Measurements from ENCODE around the gene TMEM270. TPM values are rescaled to one million over a fixed set of nuclear protein-coding genes. Genes with fewer than 3 reads are reported as not detected.

Gene TMEM270
- total RNA-seq, 1 experiment from 2014 or later, result 1.1 TPM

- H3K36me3 ChIP-seq (ENCODE audit: control insufficient read depth in 1 of 2, insufficient read depth in 2 of 2, low read length in 2 of 2), result no peaks in the 10 kb centered on the region
- BruUV-seq (replicated peaks), result no TSS peak
- H3K27me3 ChIP-seq (ENCODE audit: insufficient read depth, low read length), result no peaks in the 10 kb centered on the region
- no peak overlapping the region for H3K4me3 ChIP-seq (replicated peaks in 1 of 2; ENCODE audit: low read depth in 1 of 2, low read length in 2 of 2)
- H3K27ac ChIP-seq (ENCODE audit: low read depth, low read length), result no peak overlapping the region
- POLR2A ChIA-PET, result no interaction called here
- H3K4me1 ChIP-seq (ENCODE audit: control insufficient read depth in 1 of 2, insufficient read depth in 2 of 2, low read length in 2 of 2), result no peaks in the 10 kb centered on the region
- RAD21 ChIA-PET (ENCODE audit: low non-redundant PET in 1 of 2, low total read pairs in 2 of 2, uncharacterized antibody in 2 of 2, unreplicated experiment in 2 of 2), result no interaction called here
- ATAC-seq (no peak), DNase-seq (ENCODE audit: low read depth, low spot score) (no peak)
- no peaks in the 10 kb centered on the region for H4K20me1 ChIP-seq (ENCODE audit: insufficient read depth)
- H3K79me2 ChIP-seq (ENCODE audit: insufficient read depth, low read length), result no peaks in the 10 kb centered on the region
- CTCF ChIA-PET, result no interaction called here
- intact Hi-C loops (cut with micrococcal nuclease), result no loop called here
- no peak overlapping the region for H3K4me2 ChIP-seq (ENCODE audit: low read length)
- no peaks in the 10 kb centered on the region for H3K9me3 ChIP-seq (ENCODE audit: control insufficient read depth in 1 of 2, insufficient read depth in 1 of 2, low read depth in 1 of 2, low read length in 2 of 2)
- no peaks in the 10 kb centered on the region for H3K9me2 ChIP-seq (ENCODE audit: insufficient read depth)
- TF ChIP-seq EZH2phosphoT487 (IDR thresholded peaks at IDR 0.05; ENCODE audit: borderline replicate concordance) (no peak), JUND (IDR thresholded peaks at IDR 0.05) (no peak), ZBTB33 (IDR thresholded peaks at IDR 0.05; ENCODE audit: extremely low read depth, insufficient replicate concordance, low read length) (no peak), SP1 (IDR thresholded peaks at IDR 0.05; ENCODE audit: low read depth) (no peak), ZFX (IDR thresholded peaks at IDR 0.05) (no peak), SRF (IDR thresholded peaks at IDR 0.05; ENCODE audit: low read depth) (no peak), EGR1 (IDR thresholded peaks at IDR 0.05; ENCODE audit: low read depth) (no peak)
- no peak overlapping the region for H3K9ac ChIP-seq (ENCODE audit: low read length)
- H2AFZ ChIP-seq (ENCODE audit: low read depth, low read length, poor library complexity, severe bottlenecking), result no peak overlapping the region
Observed at GRCh38 chr7:73908123-73908611, 47.2 kb downstream of the TMEM270 start.

- H2AFZ ChIP-seq (ENCODE audit: low read depth, low read length, poor library complexity, severe bottlenecking), result no peak overlapping the region
- POLR2A ChIA-PET, result no interaction called here
- no peaks in the 10 kb centered on the region for H3K9me3 ChIP-seq (ENCODE audit: control insufficient read depth in 1 of 2, insufficient read depth in 1 of 2, low read depth in 1 of 2, low read length in 2 of 2)
- H3K9ac ChIP-seq (ENCODE audit: low read length), result no peak overlapping the region
- ATAC-seq (no peak), DNase-seq (ENCODE audit: low read depth, low spot score) (no peak)
- no peaks in the 10 kb centered on the region for H3K79me2 ChIP-seq (ENCODE audit: insufficient read depth, low read length)
- H3K27ac ChIP-seq (ENCODE audit: low read depth, low read length), result no peak overlapping the region
- H3K4me1 ChIP-seq (ENCODE audit: control insufficient read depth in 1 of 2, insufficient read depth in 2 of 2, low read length in 2 of 2), result no peaks in the 10 kb centered on the region
- no peaks in the 10 kb centered on the region for H4K20me1 ChIP-seq (ENCODE audit: insufficient read depth)
- H3K4me3 ChIP-seq (replicated peaks in 1 of 2; ENCODE audit: low read depth in 1 of 2, low read length in 2 of 2), result no peak overlapping the region
- RAD21 ChIA-PET (ENCODE audit: low non-redundant PET in 1 of 2, low total read pairs in 2 of 2, uncharacterized antibody in 2 of 2, unreplicated experiment in 2 of 2), result no interaction called here
- intact Hi-C loops (cut with micrococcal nuclease), result no loop called here
- TF ChIP-seq ZNF274 (IDR thresholded peaks at IDR 0.05; ENCODE audit: low read depth, low read length), result no peak
- CTCF ChIA-PET, result no interaction called here
- H3K4me2 ChIP-seq (ENCODE audit: low read length), result no peak overlapping the region
- no peaks in the 10 kb centered on the region for H3K9me2 ChIP-seq (ENCODE audit: insufficient read depth)
- no TSS peak for BruUV-seq (replicated peaks)
- H3K36me3 ChIP-seq (ENCODE audit: control insufficient read depth in 1 of 2, insufficient read depth in 2 of 2, low read length in 2 of 2), result no peaks in the 10 kb centered on the region
- H3K27me3 ChIP-seq (ENCODE audit: insufficient read depth, low read length), result no peaks in the 10 kb centered on the region
Observed at GRCh38 chr7:73909051-73909941, 48.3 kb downstream of the TMEM270 start.

Data from HCT116 (cell line).